Erythroblast (primary cell): ENCODE measurements around the gene FBXO15.

Experiments used
- GATA1 ChIP-seq: IDR thresholded peaks from 2 replicates; pipeline ENCODE4 v1.6.1; 2011; ENCODE audit warnings: low read depth, mild to moderate bottlenecking, control low read depth, low read length, moderate library complexity
- POLR2A ChIP-seq: IDR thresholded peaks from 2 replicates; pipeline ENCODE4 v1.6.1; 2011; ENCODE audit warnings: mild to moderate bottlenecking, low read length

DNA sequence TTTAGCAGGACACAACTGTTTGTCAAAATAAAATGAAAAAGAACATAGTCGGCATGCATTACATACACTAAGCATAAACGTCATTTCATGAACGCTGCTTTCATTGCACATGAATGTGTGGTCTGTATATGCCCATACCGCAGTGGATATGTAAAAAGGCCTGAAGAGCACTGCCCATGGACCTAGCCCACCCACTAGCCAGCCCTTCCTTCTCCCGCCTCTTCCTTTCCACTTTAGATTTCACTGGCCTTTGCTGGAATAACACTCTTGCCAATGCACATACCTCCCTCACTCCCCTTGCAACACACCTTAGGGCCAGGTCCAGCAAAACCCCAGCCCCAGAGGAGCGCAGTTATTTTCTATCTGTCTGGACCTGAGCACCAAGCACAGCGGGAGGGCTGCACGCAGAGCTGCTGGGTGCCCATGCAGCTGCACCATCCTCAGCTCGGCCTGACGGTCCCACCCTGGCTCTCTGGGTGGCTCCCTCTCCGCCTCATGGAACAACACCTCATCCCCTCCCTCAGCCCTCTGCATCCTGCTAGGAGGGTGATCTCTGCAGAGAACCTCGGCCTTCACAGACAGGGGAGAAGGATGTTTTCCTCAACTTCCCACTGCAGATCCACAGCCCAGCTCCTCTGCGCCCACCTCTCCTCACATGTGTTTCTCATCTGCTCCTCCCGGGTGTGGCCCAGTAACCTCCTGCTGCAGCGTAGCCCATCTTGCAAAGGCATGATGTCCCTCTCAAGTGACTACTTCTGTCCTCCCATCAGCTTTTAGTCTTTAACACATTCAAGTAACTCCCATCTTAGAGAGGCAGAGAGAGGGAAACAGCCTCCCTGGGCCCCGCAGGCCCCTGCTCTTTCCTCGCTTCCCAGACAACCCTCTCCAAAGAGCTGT is 72.7 kb downstream of the FBXO15 start:
- no peak for TF ChIP-seq POLR2A
- TF ChIP-seq GATA1: no peak
